CD4-positive, alpha-beta T cell treated with Interferon gamma for 1 hour (primary cell): ENCODE data around the gene SFN.
"Not testable (repeated sequence)": the region's sequence is repeated elsewhere in the genome, so short reads cannot be mapped to it uniquely, and the experiment has no call there.

Experiments used
- DNase-seq: peaks from one replicate; pipeline ENCODE4 v3.0.0-alpha.2; 2020

Gene SFN

GRCh38 chr1:26862781-26863684, at the start of gene SFN:
Gene SFN, plus strand, starts transcription at chr1:26863149. Its CDS starts 64 bp downstream, at chr1:26863213.
- DNase-seq = no peak

DNA sequence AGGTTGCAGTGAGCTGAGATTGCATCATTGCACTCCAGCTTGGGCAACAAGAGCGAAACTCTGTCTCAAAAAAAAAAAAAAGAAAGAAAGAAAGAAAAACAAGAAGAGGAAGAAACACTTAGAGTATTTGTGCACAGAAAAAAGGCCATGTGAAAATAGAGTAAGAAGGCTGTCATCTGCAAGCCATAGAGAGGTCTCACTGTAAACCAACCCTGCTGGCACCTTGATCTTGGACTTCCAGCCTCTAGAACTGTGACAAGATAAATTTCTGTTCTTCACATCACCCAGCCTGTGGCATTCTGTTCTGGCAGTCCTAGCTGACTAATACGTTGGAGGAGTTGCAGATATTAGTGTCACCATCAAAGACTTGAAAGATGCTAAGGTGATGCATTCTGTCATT, 48.6 kb upstream of the SFN start:
- DNase-seq = no peak

- no peak for DNase-seq
Observed at GRCh38 chr1:26814893-26815292, 48.1 kb upstream of the SFN start.

GRCh38 chr1:26820784-26821269, 42.1 kb upstream of the SFN start:
- peak; percentile 65 for DNase-seq

DNA sequence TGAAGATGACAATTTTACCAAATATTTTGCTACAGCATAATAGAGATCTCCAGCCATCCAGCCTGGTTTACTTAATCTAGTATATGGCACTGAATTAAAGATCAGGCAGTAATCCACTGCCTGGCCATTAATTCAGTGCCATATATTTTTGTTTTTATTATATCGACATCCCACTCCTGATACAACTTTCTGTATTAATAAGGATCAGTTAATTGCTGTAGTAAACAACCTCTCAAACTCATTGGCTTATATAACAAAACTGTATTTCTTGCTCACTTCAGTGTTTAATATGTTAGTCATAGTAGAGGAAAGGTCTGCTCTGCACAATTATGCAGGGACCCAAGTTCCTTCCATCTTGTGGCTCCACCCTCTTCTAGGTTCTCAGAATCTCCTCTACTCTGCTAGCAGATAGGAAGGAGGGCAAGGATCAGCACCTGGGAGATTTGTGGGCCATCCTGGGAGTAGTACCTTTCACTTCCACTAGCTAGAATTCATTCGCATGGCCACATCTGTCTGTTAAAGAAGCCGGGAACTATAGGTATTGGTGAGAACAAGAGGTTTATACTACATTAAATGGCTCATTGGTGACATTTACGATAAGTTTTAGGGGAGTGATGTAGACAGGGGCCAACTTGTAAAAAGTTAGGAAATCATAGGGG, 40.1 kb upstream of the SFN start:
- DNase-seq = no peak

DNA sequence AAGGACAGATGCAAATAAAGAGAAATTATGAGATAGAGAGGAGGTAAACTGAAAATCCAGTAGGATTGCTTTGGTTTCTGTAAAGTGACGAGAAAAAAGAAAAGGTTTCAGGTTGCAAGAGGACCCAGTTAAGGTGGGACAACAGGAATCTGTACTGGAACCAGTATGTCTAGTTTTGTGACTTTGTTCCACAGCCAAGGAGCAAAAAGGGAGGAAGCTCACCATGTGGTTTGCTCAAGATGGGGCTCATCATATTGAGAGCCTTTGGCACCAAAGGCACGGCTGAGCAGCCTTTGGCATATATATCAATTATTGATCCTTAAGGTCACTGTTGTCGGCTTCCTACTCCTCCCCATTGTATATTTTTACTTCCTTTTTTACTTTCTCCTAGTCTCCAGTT, 38.2 kb upstream of the SFN start:
- DNase-seq = no peak

- DNase-seq = peak; percentile 60
Observed at GRCh38 chr1:26826261-26827105, 36.5 kb upstream of the SFN start, which contains the start of gene ZDHHC18. Gene ZDHHC18, plus strand, starts transcription at chr1:26826688. Its CDS starts 117 bp downstream, at chr1:26826805.

GRCh38 chr1:26827106-26827604, 35.8 kb upstream of the SFN start:
- DNase-seq = no peak

- DNase-seq = no peak
Observed at GRCh38 chr1:26827663-26828062, 35.3 kb upstream of the SFN start.

GRCh38 chr1:26828411-26828991, 34.4 kb upstream of the SFN start:
- DNase-seq = peak; percentile 51

GRCh38 chr1:26829184-26829911, 33.6 kb upstream of the SFN start:
- no peak for DNase-seq

DNA sequence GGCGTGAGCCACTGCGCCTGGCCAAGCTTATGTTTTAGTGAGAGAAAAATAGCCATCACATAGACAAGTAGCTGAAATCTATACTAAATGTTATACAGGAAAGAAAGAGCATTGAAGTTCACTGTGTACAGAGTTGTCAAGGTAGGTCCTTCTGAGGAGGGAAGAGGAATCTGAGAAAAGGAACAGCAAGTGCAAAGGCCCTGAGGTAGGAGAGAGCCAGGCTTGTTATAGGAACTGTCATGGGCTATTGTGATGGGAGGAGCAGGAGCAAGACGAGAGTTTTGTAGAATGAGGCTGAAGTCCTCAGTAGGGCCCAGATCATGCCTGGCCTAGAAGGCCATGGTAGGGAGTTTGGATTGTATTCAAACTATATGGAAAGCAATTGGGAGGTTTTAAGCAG, 31.9 kb upstream of the SFN start:
- no peak for DNase-seq

DNA sequence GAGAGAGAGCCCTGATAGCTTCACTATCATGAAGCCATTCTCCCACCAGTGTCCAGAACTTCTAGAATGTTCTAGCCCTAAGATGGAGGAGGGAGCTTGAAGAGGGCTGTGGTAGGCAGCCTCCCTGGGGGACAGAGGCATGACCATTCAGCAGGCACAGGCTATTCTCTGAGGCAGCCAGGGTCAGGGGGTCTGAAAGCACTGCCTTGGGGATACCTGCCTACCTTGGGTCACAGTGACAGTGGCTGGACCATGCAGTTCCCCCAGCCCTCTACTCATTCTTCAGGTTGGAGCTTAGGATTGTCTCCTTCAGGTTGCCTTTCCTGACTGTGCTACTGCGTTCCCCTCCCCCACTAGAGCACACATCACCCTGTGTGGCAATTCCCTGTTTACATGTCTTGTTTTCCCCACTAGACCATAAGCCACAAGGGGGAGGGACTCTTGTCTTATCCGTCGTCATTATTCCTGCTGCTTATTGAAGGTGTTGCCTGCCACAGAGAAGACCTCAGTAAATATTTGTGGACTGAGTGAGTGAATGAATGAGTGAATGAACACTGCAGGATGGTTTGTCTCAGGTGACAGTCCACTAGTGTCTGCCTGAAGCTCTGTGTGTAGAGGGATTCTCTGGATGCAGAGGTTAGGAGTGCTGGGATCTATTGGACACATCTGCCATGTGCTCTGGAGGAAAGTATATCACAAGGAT, 31.3 kb upstream of the SFN start:
- no peak for DNase-seq

- no peak for DNase-seq
Observed at GRCh38 chr1:26832249-26832960, 30.5 kb upstream of the SFN start.

DNA sequence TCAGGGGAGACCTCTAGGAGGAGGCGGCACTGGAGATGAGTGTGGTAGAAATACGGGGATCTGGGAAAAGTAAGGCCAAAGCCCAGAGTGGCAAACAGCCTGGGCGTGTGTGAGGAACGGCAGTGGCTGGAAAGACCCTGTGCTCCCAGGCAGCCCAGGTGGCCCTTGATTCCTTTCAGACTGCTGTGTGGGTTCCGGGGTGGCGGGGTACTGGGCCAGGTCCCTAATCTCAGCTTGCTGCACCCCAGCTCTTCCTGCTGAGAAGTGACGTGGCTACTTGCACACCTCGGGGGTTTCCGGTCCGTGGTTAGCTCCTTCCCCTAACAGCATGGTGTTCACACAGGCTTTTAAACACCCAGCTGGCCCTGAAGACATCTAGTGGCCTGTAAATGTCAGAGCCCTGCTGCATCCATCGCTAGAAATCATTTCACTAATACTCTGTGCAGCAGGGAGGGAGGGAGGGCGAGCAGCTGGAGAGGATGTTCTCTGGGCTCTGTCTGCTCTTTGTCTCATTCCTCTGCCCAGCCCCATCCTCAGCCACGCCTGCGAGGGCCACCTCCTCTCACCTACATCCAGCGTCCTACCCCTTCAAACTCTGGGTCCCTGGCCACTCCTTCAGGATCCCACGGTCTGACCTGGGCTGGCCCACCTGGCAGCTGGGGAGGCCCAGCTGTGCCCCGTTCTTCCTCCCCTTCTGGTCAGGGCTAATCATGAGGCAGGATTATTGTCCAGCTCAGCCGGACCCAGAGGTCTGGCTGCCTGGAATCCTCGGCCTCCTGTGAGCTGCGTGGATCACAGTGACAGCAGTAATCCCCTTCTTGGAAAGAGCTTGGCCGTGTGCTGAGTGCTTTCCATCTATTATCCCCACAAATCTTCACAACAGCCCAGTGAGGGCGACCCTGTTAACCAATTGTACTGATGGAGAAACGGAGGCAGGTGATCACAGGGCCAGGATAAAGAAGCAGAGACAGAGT, 29.2 kb upstream of the SFN start:
- peak; percentile 96 for DNase-seq

DNA sequence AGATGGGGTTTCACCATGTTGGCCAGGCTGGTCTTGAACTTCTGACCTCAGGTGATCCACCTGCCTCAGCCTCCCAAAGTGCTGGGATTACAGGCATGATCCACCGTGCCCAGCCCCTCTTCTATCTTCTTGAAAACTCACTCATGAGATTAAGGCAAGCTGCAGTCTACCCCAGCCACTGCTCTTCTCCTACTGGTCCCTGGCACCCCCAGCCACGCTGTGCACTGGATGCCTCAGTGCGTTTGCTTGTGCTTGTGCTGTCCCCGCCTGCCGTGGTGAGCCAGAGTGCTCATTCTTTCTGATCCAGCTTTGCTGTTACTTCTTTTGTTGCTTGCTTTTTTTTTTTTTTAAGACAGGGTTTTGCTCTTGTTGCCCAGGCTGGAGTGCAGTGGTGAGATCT, 25.3 kb upstream of the SFN start:
- not testable (repeated sequence) for DNase-seq

DNA sequence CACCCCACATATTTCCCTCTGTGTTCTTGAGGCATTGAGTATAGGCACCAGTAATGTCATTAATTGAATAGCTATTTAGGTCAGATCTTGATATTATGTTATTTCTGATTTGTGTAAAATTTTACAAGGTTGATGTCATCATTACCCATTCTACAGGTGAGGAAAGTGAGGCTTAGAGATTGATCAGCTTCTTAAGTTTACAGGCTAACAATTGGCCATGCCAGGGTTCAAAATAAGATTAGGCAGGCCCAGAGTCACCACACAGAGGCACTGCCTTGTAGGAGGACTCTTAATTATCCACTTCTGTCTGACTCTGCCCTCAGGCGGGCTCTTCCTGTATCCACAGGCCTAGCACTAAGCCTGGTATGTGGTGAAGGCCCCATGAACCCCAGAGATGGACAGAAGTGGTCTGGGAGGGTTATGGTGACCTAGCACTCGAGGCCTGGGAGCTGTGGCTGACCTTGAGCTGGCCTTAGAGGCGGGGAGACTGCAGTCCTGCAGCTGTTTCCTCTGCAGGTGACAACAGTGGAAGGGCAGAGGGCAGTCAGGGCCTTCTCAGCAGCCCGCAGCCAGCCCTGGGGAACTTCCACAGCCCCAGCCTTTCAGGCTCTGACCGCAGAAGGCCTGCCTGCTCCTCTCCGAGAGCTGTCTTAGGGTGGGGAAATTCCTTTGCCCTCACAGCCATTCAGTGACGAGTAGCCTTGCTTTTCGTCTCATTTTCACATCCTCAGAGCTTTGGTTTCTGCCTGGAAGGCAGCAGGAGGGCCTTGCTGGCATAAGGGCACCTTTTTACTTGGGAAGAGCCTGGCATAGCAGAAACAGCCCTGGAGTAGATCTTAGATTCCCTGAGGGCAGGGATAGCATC, 24.2 kb upstream of the SFN start:
- DNase-seq = peak; percentile 61

DNA sequence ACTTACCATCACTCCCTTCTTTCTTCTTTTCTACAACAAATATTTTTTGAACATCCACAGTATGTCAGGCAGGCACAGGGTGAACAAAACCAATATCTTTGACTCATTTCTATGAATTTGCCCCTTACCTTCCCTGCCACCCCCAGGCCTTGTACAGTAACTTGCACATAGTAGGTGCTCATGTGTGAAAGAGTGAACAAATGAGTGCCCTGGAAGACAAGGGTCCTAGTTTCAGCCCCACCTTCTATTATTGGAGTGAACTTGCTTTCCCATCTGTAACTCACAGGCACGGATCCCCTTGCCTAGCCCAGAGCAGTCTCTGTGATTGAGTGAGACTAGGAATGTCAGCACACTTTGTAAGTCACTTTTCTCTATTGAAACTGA, 23.6 kb upstream of the SFN start:
- no peak for DNase-seq
